Natural killer cell (primary cell): ENCODE measurements around the gene PRR23E. TPM values are rescaled to one million over a fixed set of nuclear protein-coding genes. Genes with fewer than 3 reads are reported as not detected.

Experiments used
- ATAC-seq, 3 donors: fragments of 150-1000 bp in 2 of 3; fragments of 200-7000 bp in 1 of 3; cut with Tn5 transposase; 1 replicate in 1 of 3; 2 replicates in 2 of 3; pipeline ENCODE4 v1.10.0; 2021; ENCODE audit warnings: mild to moderate bottlenecking in 2 of 3, moderate library complexity in 2 of 3
- DNase-seq, 2 donors: peaks; one replicate each; pipeline versions ENCODE4 v3.0.0 to v3.0.0-alpha.2; 2013 to 2021; ENCODE audit warnings: mixed read lengths in 1 of 2
- H3K27ac ChIP-seq: one replicate; pipeline ENCODE4 v1.5.1; 2013; ENCODE audit warnings: mild to moderate bottlenecking, low read length
- H3K27me3 ChIP-seq: one replicate; pipeline ENCODE4 v1.6.1; 2013; ENCODE audit warnings: low read length; ENCODE audit not compliant: control insufficient read depth, insufficient read depth
- H3K36me3 ChIP-seq: one replicate; pipeline ENCODE4 v1.6.1; 2013; ENCODE audit warnings: low read length; ENCODE audit not compliant: control insufficient read depth, insufficient read depth
- H3K4me1 ChIP-seq: one replicate; pipeline ENCODE4 v1.6.1; 2013; ENCODE audit warnings: low read length; ENCODE audit not compliant: control insufficient read depth, insufficient read depth
- H3K4me3 ChIP-seq: one replicate; pipeline ENCODE4 v1.5.1; 2013; ENCODE audit warnings: low read length
- H3K9me3 ChIP-seq: one replicate; pipeline ENCODE4 v1.6.1; 2013; ENCODE audit warnings: low read length; ENCODE audit not compliant: control insufficient read depth, insufficient read depth
- H3K27ac Mint-ChIP-seq, 2 donors: one replicate each; pipeline ENCODE4 v1.8.0; 2022; ENCODE audit warnings: mild to moderate bottlenecking in 2 of 2, mixed read lengths in 2 of 2, moderate library complexity in 1 of 2
- H3K27me3 Mint-ChIP-seq, 2 donors: one replicate each; pipeline ENCODE4 v1.8.0; 2022; ENCODE audit warnings: low read depth in 2 of 2, mixed read lengths in 2 of 2
- H3K36me3 Mint-ChIP-seq: one replicate; pipeline ENCODE4 v1.8.0; 2022; ENCODE audit warnings: mixed read lengths
- H3K4me1 Mint-ChIP-seq, 2 donors: one replicate each; pipeline ENCODE4 v1.8.0; 2022; ENCODE audit warnings: mixed read lengths in 2 of 2
- H3K4me3 Mint-ChIP-seq: one replicate; pipeline ENCODE4 v1.8.0; 2022; ENCODE audit warnings: mild to moderate bottlenecking, moderate library complexity, mixed read lengths
- H3K9me3 Mint-ChIP-seq, 2 donors: one replicate each; pipeline ENCODE4 v1.8.0; 2022; ENCODE audit warnings: mixed read lengths in 2 of 2
- WGBS: methylation state at CpG from one replicate; pipeline ENCODE4 v1.1.7; 2013; ENCODE audit warnings: missing lambda C conversion rate; ENCODE audit not compliant: insufficient coverage; 5-methylcytosine and 5-hydroxymethylcytosine counted together
- intact Hi-C: fragments of 100-400 bp; cut with micrococcal nuclease; formaldehyde crosslinking; loops from one replicate; pipeline ENCODE4 v1.14.2; 2022
- total RNA-seq, 4 donors: library from RNA; stranded (reverse); fragments of 120-200 nt in 1 of 4; gene quantifications; one replicate each; pipeline versions ENCODE4 v1.2.3 to v1.2.4, GENCODE V29; 2013 to 2022
- TF ChIP-seq, protein P1 (sequence below): fragments of 200-600 bp; IDR thresholded peaks from one replicate; pipeline ENCODE4 v1.8.0; 2022; ENCODE audit warnings: antibody characterized with exemption

PRR23E gene
- total RNA-seq, 3 donors from 2014 or later (not counting 1 experiment from before 2014, with no cell fraction given): not detected

DNA sequence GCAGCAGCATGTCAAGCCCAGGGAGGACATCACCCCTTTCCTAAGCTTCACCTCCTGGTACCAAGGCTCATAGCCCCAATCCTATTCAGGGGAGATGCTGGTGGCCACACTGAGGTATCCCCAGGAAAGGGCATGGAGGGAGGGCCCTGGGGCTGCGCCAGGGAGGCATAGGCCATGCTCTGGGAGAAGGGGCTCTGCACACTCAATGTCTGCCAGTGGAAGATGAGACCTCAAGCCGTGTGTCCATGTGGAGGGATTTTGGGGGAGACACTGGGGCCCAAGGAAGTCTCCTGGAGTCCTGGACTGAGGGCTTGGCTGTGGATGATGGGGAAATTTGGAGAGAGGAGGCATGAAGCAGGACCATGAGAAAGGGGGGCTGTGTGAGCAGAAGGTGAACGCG, 21.2 kb upstream of the PRR23E start:
- H3K27me3 ChIP-seq: no peaks in the 10 kb centered on the region
- TF ChIP-seq, protein P1, sequence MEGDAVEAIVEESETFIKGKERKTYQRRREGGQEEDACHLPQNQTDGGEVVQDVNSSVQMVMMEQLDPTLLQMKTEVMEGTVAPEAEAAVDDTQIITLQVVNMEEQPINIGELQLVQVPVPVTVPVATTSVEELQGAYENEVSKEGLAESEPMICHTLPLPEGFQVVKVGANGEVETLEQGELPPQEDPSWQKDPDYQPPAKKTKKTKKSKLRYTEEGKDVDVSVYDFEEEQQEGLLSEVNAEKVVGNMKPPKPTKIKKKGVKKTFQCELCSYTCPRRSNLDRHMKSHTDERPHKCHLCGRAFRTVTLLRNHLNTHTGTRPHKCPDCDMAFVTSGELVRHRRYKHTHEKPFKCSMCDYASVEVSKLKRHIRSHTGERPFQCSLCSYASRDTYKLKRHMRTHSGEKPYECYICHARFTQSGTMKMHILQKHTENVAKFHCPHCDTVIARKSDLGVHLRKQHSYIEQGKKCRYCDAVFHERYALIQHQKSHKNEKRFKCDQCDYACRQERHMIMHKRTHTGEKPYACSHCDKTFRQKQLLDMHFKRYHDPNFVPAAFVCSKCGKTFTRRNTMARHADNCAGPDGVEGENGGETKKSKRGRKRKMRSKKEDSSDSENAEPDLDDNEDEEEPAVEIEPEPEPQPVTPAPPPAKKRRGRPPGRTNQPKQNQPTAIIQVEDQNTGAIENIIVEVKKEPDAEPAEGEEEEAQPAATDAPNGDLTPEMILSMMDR: no peak
- ATAC-seq (no peak), DNase-seq (no peak)
- Mint-ChIP-seq H3K27me3 (peaks cover 20 to 47% of the 10 kb centered on the region in 2 donors), H3K9me3 (no peaks in the 10 kb centered on the region), H3K4me1 (peaks cover 0 to 5% of the 10 kb centered on the region in 2 donors), H3K27ac (no peak overlapping the region), H3K4me3 (no peak overlapping the region), H3K36me3 (no peaks in the 10 kb centered on the region)
- no peak overlapping the region for H3K27ac ChIP-seq
- no peaks in the 10 kb centered on the region for H3K36me3 ChIP-seq
- H3K9me3 ChIP-seq: no peaks in the 10 kb centered on the region
- no peaks in the 10 kb centered on the region for H3K4me1 ChIP-seq
- intact Hi-C loops: no loop called here
- no peak overlapping the region for H3K4me3 ChIP-seq
- WGBS: 91% methylated on average over 4 of the region's 4 CpGs

DNA sequence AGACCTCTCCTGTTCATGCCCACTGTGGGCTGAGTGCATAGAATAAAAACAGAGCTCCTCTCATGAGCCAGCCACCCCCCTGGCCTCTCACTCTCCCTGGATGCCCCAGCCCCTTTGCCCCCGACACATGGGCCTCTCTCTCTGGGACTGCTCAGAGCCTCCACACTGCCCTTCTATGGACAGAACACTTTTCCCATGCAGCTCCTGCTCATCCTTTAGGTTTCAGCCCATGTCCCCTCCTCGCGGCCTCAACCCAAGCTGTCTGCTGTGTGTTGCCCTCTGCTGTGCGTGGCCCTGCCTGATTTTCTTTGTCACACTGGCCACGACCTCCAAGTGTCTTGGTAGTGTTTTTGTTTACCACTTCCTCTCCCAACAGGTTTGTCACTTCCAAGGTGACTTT, 20.7 kb upstream of the PRR23E start:
- Histone ChIP-seq H3K27me3 (no peaks in the 10 kb centered on the region), H3K27ac (no peak overlapping the region), H3K9me3 (no peaks in the 10 kb centered on the region), H3K4me1 (no peaks in the 10 kb centered on the region), H3K36me3 (no peaks in the 10 kb centered on the region), H3K4me3 (no peak overlapping the region)
- H3K4me3 Mint-ChIP-seq: no peak overlapping the region
- H3K36me3 Mint-ChIP-seq: no peaks in the 10 kb centered on the region
- H3K9me3 Mint-ChIP-seq: no peaks in the 10 kb centered on the region
- DNase-seq (no peak), ATAC-seq (no peak)
- H3K27ac Mint-ChIP-seq: no peak overlapping the region
- intact Hi-C loops: no loop called here
- 73% methylated on average over 5 of the region's 5 CpGs for WGBS
- TF ChIP-seq, protein P1: no peak
- peaks cover 0 to 5% of the 10 kb centered on the region in 2 donors for H3K4me1 Mint-ChIP-seq
- H3K27me3 Mint-ChIP-seq: peaks cover 17 to 47% of the 10 kb centered on the region in 2 donors

DNA sequence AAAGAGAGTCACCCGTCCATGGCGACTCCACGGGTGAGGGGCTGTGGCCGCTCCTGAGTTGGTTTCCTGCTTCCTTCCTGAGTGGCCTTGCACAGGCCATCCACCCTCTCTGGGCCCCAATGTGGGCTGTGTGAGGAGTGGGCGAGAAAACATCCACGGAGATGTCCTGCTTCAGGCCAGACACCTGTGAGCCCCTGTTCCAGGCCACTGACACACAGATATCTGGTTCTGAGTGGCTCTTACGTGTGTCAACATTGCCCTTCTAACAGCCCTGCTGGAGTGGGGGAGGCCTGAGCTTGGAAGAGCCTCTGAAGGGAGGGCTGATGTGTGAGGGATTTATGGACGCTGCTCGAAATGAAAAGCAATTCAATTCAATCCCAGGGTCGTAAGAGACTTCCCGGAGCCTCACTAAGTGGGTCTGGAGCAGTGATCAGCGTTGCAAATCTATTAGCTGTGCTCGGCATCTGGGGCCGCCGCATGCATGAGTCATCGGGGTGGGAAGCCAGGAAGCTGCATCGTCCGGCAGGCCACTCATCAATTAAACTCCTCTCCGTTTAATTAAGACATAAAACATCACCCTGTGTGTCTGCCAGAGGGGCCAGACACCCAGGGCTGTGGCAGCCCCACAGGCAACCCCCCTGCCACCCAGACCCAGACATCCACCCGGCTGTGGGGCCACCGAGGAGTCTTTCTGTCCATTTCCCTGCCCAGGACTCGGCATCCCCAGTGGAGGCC, 20.0 kb upstream of the PRR23E start:
- Mint-ChIP-seq H3K36me3 (no peaks in the 10 kb centered on the region), H3K27ac (no peak overlapping the region), H3K4me3 (no peak overlapping the region), H3K4me1 (peaks cover 0 to 5% of the 10 kb centered on the region in 2 donors), H3K27me3 (peaks cover 17 to 47% of the 10 kb centered on the region in 2 donors), H3K9me3 (no peaks in the 10 kb centered on the region)
- Histone ChIP-seq H3K4me1 (no peaks in the 10 kb centered on the region), H3K36me3 (no peaks in the 10 kb centered on the region), H3K27ac (no peak overlapping the region), H3K27me3 (no peaks in the 10 kb centered on the region), H3K9me3 (no peaks in the 10 kb centered on the region), H3K4me3 (no peak overlapping the region)
- TF ChIP-seq, protein P1: no peak
- DNase-seq (no peak), ATAC-seq (no peak)
- intact Hi-C loops: no loop called here
- WGBS: 14% methylated on average over 22 of the region's 22 CpGs
